Endothelial cell of umbilical vein (primary cell): Measurements from ENCODE around the gene FNDC1. TPM values are rescaled to one million over a fixed set of nuclear protein-coding genes. Genes with fewer than 3 reads are reported as not detected.

Source experiments
- BruUV-seq: library from RNA; stranded (reverse); fragments of 400-500 nt; replicated peaks from 2 replicates; lab custom pipeline; 2021; lab: Mats Ljungman, UMichigan
- CTCF ChIA-PET: fragments of 300-600, 350-600 bp; sonication (Branson Sonifier 250); formaldehyde crosslinking; loops from one replicate; lab custom pipeline; 2021; ENCODE audit warnings: antibody characterized with exemption, inconsistent platforms; lab: Charles Lee
- POLR2A ChIA-PET: fragments of 300-600, 350-600 bp; sonication (Branson Sonifier 250); formaldehyde crosslinking; loops from one replicate; lab custom pipeline; 2021; ENCODE audit warnings: antibody characterized with exemption, inconsistent platforms; lab: Charles Lee
- DNase-seq: peaks from one replicate; pipeline ENCODE4 v3.0.0-alpha.2; 2011; ENCODE audit warnings: low read depth, low spot score
- FAIRE-seq: peaks from 2 replicates; lab custom pipeline; 2011; peaks lifted over from hg19 to GRCh38; lab: Jason Lieb, UNC
- H2AFZ ChIP-seq: 2 replicates; pipeline ENCODE4 v1.6.0; 2012; ENCODE audit warnings: low read depth, low read length, control low read depth, inconsistent platforms
- H3K27ac ChIP-seq: 2 replicates; pipeline ENCODE4 v1.5.1; 2011; ENCODE audit warnings: low read depth, mild to moderate bottlenecking, control low read depth, low read length, moderate library complexity; ENCODE audit not compliant: insufficient read depth
- H3K27me3 ChIP-seq, 2 experiments: 2 replicates each; pipeline versions ENCODE4 v1.6.0 to v1.6.1; 2011; ENCODE audit warnings: low read length in 2 of 2, mixed read lengths in 1 of 2; ENCODE audit not compliant: control insufficient read depth in 2 of 2, insufficient read depth in 2 of 2
- H3K36me3 ChIP-seq, 2 experiments: 2 replicates in 1 of 2; 3 replicates in 1 of 2; pipeline ENCODE4 v1.5.1; 2011; ENCODE audit warnings: low read length in 2 of 2, mild to moderate bottlenecking in 1 of 2, moderate library complexity in 1 of 2; ENCODE audit not compliant: control insufficient read depth in 2 of 2, insufficient read depth in 2 of 2; ENCODE audit errors: extremely low read depth in 1 of 2
- H3K4me1 ChIP-seq: 3 replicates; pipeline ENCODE4 v1.5.1; 2011; ENCODE audit warnings: mild to moderate bottlenecking, low read length; ENCODE audit not compliant: control insufficient read depth, insufficient read depth; ENCODE audit errors: extremely low read depth
- H3K4me2 ChIP-seq: 2 replicates; pipeline ENCODE4 v1.6.1; 2011; ENCODE audit warnings: low read length, control low read depth, mixed read lengths; ENCODE audit not compliant: insufficient read depth
- H3K4me3 ChIP-seq, 3 experiments: fragments of 200-600 bp in 1 of 3; sonication (generic), shearing (Covaris generic) in 1 of 3; replicated peaks in 1 of 3; 2 replicates each; pipeline ENCODE4 v1.5.1; 2011 to 2016; ENCODE audit warnings: control low read depth in 3 of 3, low read length in 3 of 3, mild to moderate bottlenecking in 2 of 3, inconsistent platforms in 1 of 3, low read depth in 1 of 3, moderate library complexity in 1 of 3; ENCODE audit not compliant: insufficient read depth in 1 of 3
- H3K79me2 ChIP-seq: 2 replicates; pipeline ENCODE4 v1.6.0; 2012; ENCODE audit warnings: low read length, inconsistent platforms; ENCODE audit not compliant: control insufficient read depth, insufficient read depth
- H3K9ac ChIP-seq: replicated peaks from 2 replicates; pipeline ENCODE3; 2011; ENCODE audit warnings: low read length, control low read depth; ENCODE audit not compliant: insufficient read depth; ENCODE audit errors: extremely low read depth
- H3K9me1 ChIP-seq: replicated peaks from 3 replicates; pipeline ENCODE4 v1.6.0; 2011; ENCODE audit warnings: mild to moderate bottlenecking, low read length; ENCODE audit not compliant: control insufficient read depth, insufficient read depth; ENCODE audit errors: extremely low read depth
- H3K9me3 ChIP-seq: replicated peaks from 2 replicates; pipeline ENCODE4 v1.5.1; 2012; ENCODE audit warnings: low read length, inconsistent platforms; ENCODE audit not compliant: control insufficient read depth, insufficient read depth
- H4K20me1 ChIP-seq: replicated peaks from 2 replicates; pipeline ENCODE3; 2011; ENCODE audit warnings: mild to moderate bottlenecking, low read length; ENCODE audit not compliant: control insufficient read depth, insufficient read depth; ENCODE audit errors: extremely low read depth
- EZH2 ChIP-seq: IDR thresholded peaks from 2 replicates; pipeline ENCODE4 v1.6.1; 2012; ENCODE audit warnings: borderline replicate concordance, low read depth, mild to moderate bottlenecking, moderate library complexity, low read length, inconsistent platforms; ENCODE audit not compliant: severe bottlenecking
- MYC ChIP-seq: IDR thresholded peaks from one replicate; pipeline ENCODE4 v1.6.1; 2011; ENCODE audit warnings: mild to moderate bottlenecking, low read depth, low read length
- POLR2A ChIP-seq: IDR thresholded peaks from 2 replicates; pipeline ENCODE4 v1.6.1; 2012; ENCODE audit warnings: low read depth, mild to moderate bottlenecking, control low read depth, low read length
- dilution Hi-C: fragments of 300-500 bp; cut with MboI; formaldehyde crosslinking; loops from one replicate; pipeline ENCODE4 v1.15.0; 2019; ENCODE audit warnings: low sequenced_read_pairs; ENCODE audit not compliant: extremely low pct_ligation_motif_present
- intact Hi-C: fragments of 100-400 bp; cut with micrococcal nuclease; formaldehyde crosslinking; loops from one replicate; pipeline ENCODE4 v1.10.0; 2022
- polyA plus RNA-seq, 4 experiments: library from polyadenylated mRNA; depleted of rRNA in 3 of 4; stranded (reverse) in 3 of 4; unstranded in 1 of 4; fragments of >200 nt; gene quantifications; 2 replicates each; pipeline versions ENCODE4 v1.2.1 to v1.2.3, GENCODE V29; 2011 to 2012; ENCODE audit warnings: missing spikeins in 1 of 4
- total RNA-seq: library from RNA; stranded (reverse); gene quantifications from 2 replicates; pipeline ENCODE4 v1.2.3, GENCODE V29; 2021
- TF ChIP-seq, protein P1 (sequence below), 2 donors: IDR thresholded peaks; 1 replicate in 1 of 2; 2 replicates in 1 of 2; pipeline ENCODE4 v1.5.1; 2011; ENCODE audit warnings: low read length in 2 of 2, mild to moderate bottlenecking in 2 of 2, moderate library complexity in 2 of 2, control low read depth in 1 of 2, inconsistent platforms in 1 of 2, low read depth in 1 of 2; ENCODE audit not compliant: insufficient read depth in 1 of 2; ENCODE audit errors: extremely low read depth in 1 of 2

FNDC1 gene
- total and polyA plus RNA-seq, 2 donors (not counting 3 experiments of a cell fraction or from before 2014, with no cell fraction given): 0.04 TPM; not detected in 1

DNA sequence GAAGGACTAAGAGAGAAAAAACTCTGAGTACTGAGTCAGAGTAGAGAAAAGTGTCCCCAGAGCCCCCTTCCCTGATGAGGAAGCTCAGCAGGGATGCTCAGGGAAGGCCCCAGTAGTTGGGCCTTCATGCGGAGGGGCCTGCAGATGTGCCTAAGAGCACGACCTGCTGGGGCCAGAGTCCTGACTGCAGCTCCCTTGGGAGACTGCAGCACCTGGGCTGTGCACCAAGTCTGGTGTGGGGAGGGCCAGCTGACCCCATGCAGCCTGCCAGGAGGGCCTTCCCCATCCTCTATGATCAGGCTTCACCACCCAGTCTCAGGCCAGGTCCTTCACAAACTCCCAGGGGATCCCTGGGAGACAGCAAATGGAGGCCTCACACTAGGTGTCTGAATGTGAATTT is 130.4 kb downstream of the FNDC1 start:
- no peaks in the 10 kb centered on the region for H3K79me2 ChIP-seq
- DNase-seq: no peak
- H3K9me1 ChIP-seq: no peaks in the 10 kb centered on the region
- no peak for FAIRE-seq
- no TSS peak for BruUV-seq
- ChIA-PET POLR2A (no interaction called here), CTCF (no interaction called here)
- H3K4me3 ChIP-seq: no peak overlapping the region
- no peak overlapping the region for H3K27ac ChIP-seq
- H2AFZ ChIP-seq: no peak overlapping the region
- no peaks in the 10 kb centered on the region for H4K20me1 ChIP-seq
- no peaks in the 10 kb centered on the region for H3K4me1 ChIP-seq
- dilution Hi-C loops (no loop called here), intact Hi-C loops (no loop called here)
- H3K27me3 ChIP-seq: no peaks in the 10 kb centered on the region
- TF ChIP-seq EZH2 (no peak), MYC (no peak)
- TF ChIP-seq, protein P1, sequence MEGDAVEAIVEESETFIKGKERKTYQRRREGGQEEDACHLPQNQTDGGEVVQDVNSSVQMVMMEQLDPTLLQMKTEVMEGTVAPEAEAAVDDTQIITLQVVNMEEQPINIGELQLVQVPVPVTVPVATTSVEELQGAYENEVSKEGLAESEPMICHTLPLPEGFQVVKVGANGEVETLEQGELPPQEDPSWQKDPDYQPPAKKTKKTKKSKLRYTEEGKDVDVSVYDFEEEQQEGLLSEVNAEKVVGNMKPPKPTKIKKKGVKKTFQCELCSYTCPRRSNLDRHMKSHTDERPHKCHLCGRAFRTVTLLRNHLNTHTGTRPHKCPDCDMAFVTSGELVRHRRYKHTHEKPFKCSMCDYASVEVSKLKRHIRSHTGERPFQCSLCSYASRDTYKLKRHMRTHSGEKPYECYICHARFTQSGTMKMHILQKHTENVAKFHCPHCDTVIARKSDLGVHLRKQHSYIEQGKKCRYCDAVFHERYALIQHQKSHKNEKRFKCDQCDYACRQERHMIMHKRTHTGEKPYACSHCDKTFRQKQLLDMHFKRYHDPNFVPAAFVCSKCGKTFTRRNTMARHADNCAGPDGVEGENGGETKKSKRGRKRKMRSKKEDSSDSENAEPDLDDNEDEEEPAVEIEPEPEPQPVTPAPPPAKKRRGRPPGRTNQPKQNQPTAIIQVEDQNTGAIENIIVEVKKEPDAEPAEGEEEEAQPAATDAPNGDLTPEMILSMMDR (IDR thresholded peaks at IDR 0.05; ENCODE audit: extremely low read depth in 1 of 2, insufficient read depth in 1 of 2, low read depth in 1 of 2, low read length in 2 of 2): no peak
- H3K36me3 ChIP-seq: no peaks in the 10 kb centered on the region
- no peaks in the 10 kb centered on the region for H3K9me3 ChIP-seq
- no peak overlapping the region for H3K4me2 ChIP-seq
- no peak overlapping the region for H3K9ac ChIP-seq

DNA sequence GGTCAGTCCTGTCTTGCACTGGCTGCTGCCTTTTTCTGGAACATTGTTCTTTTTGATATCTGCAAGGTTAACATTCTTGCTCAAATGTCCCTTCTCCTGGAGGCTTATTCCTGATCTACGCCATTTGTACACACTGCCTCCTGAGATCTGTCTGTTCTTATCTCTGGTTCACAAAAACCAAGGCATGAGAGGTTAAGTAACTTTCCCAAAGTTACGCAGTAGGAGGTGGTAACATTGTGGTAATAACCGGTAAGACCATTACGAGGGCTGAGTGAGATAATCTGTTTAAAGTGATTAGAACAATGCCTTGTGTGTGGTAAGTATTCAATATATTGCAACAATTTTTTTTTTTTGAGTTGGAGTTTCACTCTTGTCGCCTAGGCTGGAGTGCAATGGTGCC is 132.1 kb downstream of the FNDC1 start:
- no peaks in the 10 kb centered on the region for H3K9me1 ChIP-seq
- H3K4me2 ChIP-seq: no peak overlapping the region
- DNase-seq: no peak
- FAIRE-seq: no peak
- H3K4me3 ChIP-seq: no peak overlapping the region
- no peak for TF ChIP-seq POLR2A
- intact Hi-C loops (no loop called here), dilution Hi-C loops (no loop called here)
- ChIA-PET POLR2A (no interaction called here), CTCF (no interaction called here)
- no peak overlapping the region for H3K9ac ChIP-seq
- no peaks in the 10 kb centered on the region for H3K9me3 ChIP-seq
- no peak overlapping the region for H2AFZ ChIP-seq
- H4K20me1 ChIP-seq: no peaks in the 10 kb centered on the region
- no peaks in the 10 kb centered on the region for H3K36me3 ChIP-seq
- no peaks in the 10 kb centered on the region for H3K79me2 ChIP-seq
- H3K4me1 ChIP-seq: no peaks in the 10 kb centered on the region
- no peak overlapping the region for H3K27ac ChIP-seq
- H3K27me3 ChIP-seq: no peaks in the 10 kb centered on the region
- BruUV-seq: no TSS peak
